A549 (cell line): ENCODE data around the gene WFDC5. TPM values are rescaled to one million over a fixed set of nuclear protein-coding genes. Genes with fewer than 3 reads are reported as not detected.

ENCODE experiments used
- ATAC-seq, 2 experiments: fragments of 200-7000 bp in 1 of 2; fragments of >200 bp in 1 of 2; cut with Nextera tagmentation in 1 of 2; cut with Tn5 transposase in 1 of 2; 3 replicates each; pipeline versions ENCODE4 v1.8.0 to v1.9.1; 2018 to 2020; ENCODE audit warnings: mild to moderate bottlenecking in 1 of 2, moderate library complexity in 1 of 2
- CTCF ChIA-PET: fragments of 300-600 bp; sonication (Branson Sonifier 250); formaldehyde crosslinking; extraction: SDS; loops from one replicate; lab custom pipeline; 2021; ENCODE audit warnings: antibody characterized with exemption, inconsistent platforms; lab: Yijun Ruan, JAX
- POLR2A ChIA-PET: fragments of 350-600 bp; formaldehyde crosslinking; extraction: SDS; loops from one replicate; lab custom pipeline; 2021; ENCODE audit warnings: antibody characterized with exemption, inconsistent platforms; lab: Yijun Ruan, JAX
- DNase-seq, 2 experiments: peaks; one replicate each; pipeline versions ENCODE4 v3.0.0 to v3.0.0-alpha.2; 2011 to 2016; ENCODE audit warnings: low read depth in 1 of 2, low spot score in 1 of 2
- FAIRE-seq: peaks from 2 replicates; lab custom pipeline; 2011; peaks lifted over from hg19 to GRCh38; lab: Jason Lieb, UNC
- H3K27ac ChIP-seq, 2 experiments: fragments of >200 bp; sonication (Bioruptor Twin); formaldehyde crosslinking; 3 replicates each; pipeline ENCODE4 v1.5.1; 2016 to 2017
- H3K4me1 ChIP-seq: fragments of >200 bp; sonication (Bioruptor Twin); formaldehyde crosslinking; 3 replicates; pipeline ENCODE4 v1.6.1; 2016
- H3K4me2 ChIP-seq: fragments of >200 bp; sonication (Bioruptor Twin); formaldehyde crosslinking; 3 replicates; pipeline ENCODE4 v1.6.1; 2016
- H3K4me3 ChIP-seq: fragments of >200 bp; sonication (Bioruptor Twin); formaldehyde crosslinking; 3 replicates; pipeline ENCODE4 v1.5.1; 2016
- H3K9me3 ChIP-seq: fragments of >200 bp; sonication (Bioruptor Twin); formaldehyde crosslinking; 3 replicates; pipeline ENCODE4 v1.6.1; 2016
- EP300 ChIP-seq, 2 experiments: fragments of >200 bp; sonication (Bioruptor Twin); formaldehyde crosslinking; IDR thresholded peaks; 2 replicates in 1 of 2; 3 replicates in 1 of 2; pipeline ENCODE4 v1.6.1; 2016 to 2017
- FOXS1 ChIP-seq: fragments of 250-450 bp; sonication (Bioruptor Pico); IDR thresholded peaks from 2 replicates; pipeline ENCODE4 v1.5.0; 2020; ENCODE audit warnings: mild to moderate bottlenecking, moderate library complexity
- HEYL ChIP-seq: fragments of 250-450 bp; sonication (Bioruptor Pico); IDR thresholded peaks from 2 replicates; pipeline ENCODE4 v1.8.0; 2021; ENCODE audit warnings: mild to moderate bottlenecking, moderate library complexity
- JUN ChIP-seq, 2 experiments: fragments of >200 bp; sonication (Bioruptor Twin); formaldehyde crosslinking; IDR thresholded peaks; 2 replicates in 1 of 2; 3 replicates in 1 of 2; pipeline ENCODE4 v1.6.1; 2016 to 2017
- KDM1A ChIP-seq: fragments of 200-600 bp; sonication (generic); IDR thresholded peaks from 2 replicates; pipeline ENCODE4 v1.6.1; 2016; ENCODE audit warnings: low read depth, mild to moderate bottlenecking
- PBX3 ChIP-seq: IDR thresholded peaks from 2 replicates; pipeline ENCODE4 v1.6.1; 2012
- PHF8 ChIP-seq: fragments of 200-600 bp; sonication (generic); IDR thresholded peaks from 2 replicates; pipeline ENCODE4 v1.6.1; 2016; ENCODE audit warnings: low read depth, mild to moderate bottlenecking, antibody characterized with exemption, moderate library complexity, borderline replicate concordance
- RAD21 ChIP-seq, 2 experiments: fragments of >200 bp in 1 of 2; sonication (Bioruptor Twin) in 1 of 2; formaldehyde crosslinking in 1 of 2; IDR thresholded peaks in 1 of 2; conservative IDR thresholded peaks in 1 of 2; 2 replicates in 1 of 2; 3 replicates in 1 of 2; pipeline ENCODE4 v1.6.1; 2012 to 2018; ENCODE audit warnings: inconsistent platforms in 1 of 2
- TP53 ChIP-seq: fragments of 250-450 bp; sonication (Bioruptor Pico); IDR thresholded peaks from 2 replicates; pipeline ENCODE4 v1.5.0; 2021; ENCODE audit warnings: mild to moderate bottlenecking, moderate library complexity
- ZFP36 ChIP-seq: fragments of 450-650 bp; IDR thresholded peaks from 2 replicates; pipeline ENCODE4 v1.6.1; 2014; ENCODE audit warnings: borderline replicate concordance; ENCODE audit not compliant: partially characterized antibody
- WGBS: methylation state at CpG from one replicate; pipeline ENCODE4 v1.1.6; 2017; ENCODE audit errors: missing lambda C conversion rate; 5-methylcytosine and 5-hydroxymethylcytosine counted together
- polyA plus RNA-seq, 4 experiments: library from polyadenylated mRNA; depleted of rRNA in 3 of 4; stranded (reverse); fragments of >200 nt; fragmentation: RNase III in 1 of 4; extraction: RNeasy Plus Mini Kit Qiagen cat#74134 plus additional on column Dnase treatment in 1 of 4; gene quantifications; 2 replicates in 3 of 4; 3 replicates in 1 of 4; pipeline ENCODE4 v1.2.3, GENCODE V29; 2011 to 2017
- TF ChIP-seq, protein P1 (sequence below): fragments of 450-650 bp; IDR thresholded peaks from 2 replicates; pipeline ENCODE4 v1.6.1; 2014; ENCODE audit warnings: antibody characterized with exemption
- TF ChIP-seq, protein P2 (sequence below): fragments of >200 bp; sonication (Bioruptor Twin); formaldehyde crosslinking; IDR thresholded peaks from 2 replicates; pipeline ENCODE4 v1.6.1; 2016

The WFDC5 gene
- polyA plus RNA-seq, 2 of the 4 experiments (the other 2 are of a cell fraction), result not detected

GRCh38 chr20:45095805-45096238 is 19.2 kb downstream of the WFDC5 start (continued):
- TF ChIP-seq RAD21 (conservative IDR thresholded peaks at IDR 0.05 in 1 of 2, IDR thresholded peaks at IDR 0.05 in 1 of 2), result peak; percentile 74 to 83

DNA sequence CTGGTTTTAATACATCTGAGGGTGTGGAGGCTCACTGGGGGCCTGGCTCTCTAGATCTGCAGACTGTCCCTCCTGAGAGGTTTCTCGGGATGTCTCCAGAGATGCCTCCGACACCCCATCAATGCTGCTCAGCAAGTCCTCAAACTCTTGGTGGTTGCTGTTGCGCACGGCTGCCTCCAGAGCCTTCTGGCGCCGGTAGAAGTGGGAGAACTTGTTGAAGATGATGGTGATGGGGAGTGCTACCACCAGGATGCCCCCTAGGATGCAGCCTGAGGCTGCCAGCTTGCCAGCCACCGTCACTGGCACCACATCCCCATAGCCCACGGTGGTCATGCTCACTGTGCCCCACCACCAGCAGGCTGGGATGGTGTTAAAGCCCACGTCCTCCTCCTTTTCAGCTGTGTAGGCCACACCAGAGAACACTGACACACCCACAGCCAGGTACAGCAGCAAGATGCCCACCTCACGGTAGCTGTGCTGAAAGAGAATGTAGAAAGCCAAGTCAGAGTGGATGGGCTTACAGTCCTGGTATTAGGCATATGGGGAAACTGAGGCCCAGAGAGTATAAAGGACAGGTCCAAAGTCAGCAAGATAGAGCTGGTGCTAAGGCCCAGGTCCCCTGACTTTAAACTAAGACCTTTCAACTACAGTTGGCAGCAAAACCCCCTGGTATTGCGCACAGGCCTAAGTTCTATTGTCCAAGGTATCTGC is 20.0 kb downstream of the WFDC5 start:
- Histone ChIP-seq H3K4me2 (no peak overlapping the region), H3K4me1 (no peaks in the 10 kb centered on the region), H3K27ac (no peak overlapping the region), H3K9me3 (no peaks in the 10 kb centered on the region), H3K4me3 (no peak overlapping the region)
- WGBS, result 76% methylated on average over 7 of the region's 11 CpGs
- no peak for FAIRE-seq
- no peak for DNase-seq
- CTCF ChIA-PET, result interaction anchor here (0.9 to 8.8 kb wide), 37 partner anchors 8 to 676 kb away, joined by 3 to 197 read pairs (median 7); partner anchors contain the start of genes SEMG1, SLPI and WFDC5
- ATAC-seq, result peak in 1 of 2 experiments; percentile 14; a peak in 2 of 6 replicates
- no peak for TF ChIP-seq PBX3
- TF ChIP-seq, protein P1, sequence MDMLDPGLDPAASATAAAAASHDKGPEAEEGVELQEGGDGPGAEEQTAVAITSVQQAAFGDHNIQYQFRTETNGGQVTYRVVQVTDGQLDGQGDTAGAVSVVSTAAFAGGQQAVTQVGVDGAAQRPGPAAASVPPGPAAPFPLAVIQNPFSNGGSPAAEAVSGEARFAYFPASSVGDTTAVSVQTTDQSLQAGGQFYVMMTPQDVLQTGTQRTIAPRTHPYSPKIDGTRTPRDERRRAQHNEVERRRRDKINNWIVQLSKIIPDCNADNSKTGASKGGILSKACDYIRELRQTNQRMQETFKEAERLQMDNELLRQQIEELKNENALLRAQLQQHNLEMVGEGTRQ, result no peak
- TF ChIP-seq, all 56 proteins: peak for 0
- POLR2A ChIA-PET, result interaction anchor here (0.7 to 1.8 kb wide), 2 partner anchors 51 to 198 kb away, joined by 3 to 5 read pairs; no protein-coding TSS in a partner anchor

- H3K27ac ChIP-seq, result no peak overlapping the region
- FAIRE-seq, result no peak
- TF ChIP-seq JUN (IDR thresholded peaks at IDR 0.05) (no peak), FOXS1 (no peak), HEYL (no peak), ZFP36 (no peak), KDM1A (no peak), PHF8 (no peak)
- no peak overlapping the region for H3K4me3 ChIP-seq
- ChIA-PET CTCF (interaction anchor here (0.5 to 8.8 kb wide), 12 partner anchors 11 to 347 kb away, joined by 3 to 197 read pairs (median 25); partner anchors contain the start of gene WFDC5), POLR2A (no interaction called here)
- 87% methylated on average over 2 of the region's 2 CpGs for WGBS
- H3K4me1 ChIP-seq, result no peaks in the 10 kb centered on the region
- DNase-seq, result no peak
- ATAC-seq, result no peak
- no peaks in the 10 kb centered on the region for H3K9me3 ChIP-seq
- no peak overlapping the region for H3K4me2 ChIP-seq
These were observed 20.8 kb downstream of the WFDC5 start for GRCh38 chr20:45094201-45094600.

DNA sequence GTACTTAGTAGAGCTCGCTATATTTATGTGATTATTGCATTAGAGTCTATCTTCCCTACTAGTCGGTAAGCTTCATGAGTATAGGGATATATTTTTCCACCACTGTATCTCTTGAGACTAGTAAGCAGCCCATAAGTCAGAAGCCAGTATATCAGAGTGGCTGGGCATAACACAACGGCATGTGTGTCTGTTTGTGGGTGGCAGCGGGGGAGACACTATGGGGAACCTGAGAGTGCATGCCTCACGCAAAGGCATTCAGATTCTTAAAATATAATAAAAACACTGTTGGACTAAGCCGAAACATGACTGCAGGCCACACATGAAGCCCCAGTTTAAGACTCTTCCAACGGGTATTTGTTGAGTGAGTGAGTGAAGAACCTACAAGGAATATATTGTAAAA is 22.1 kb downstream of the WFDC5 start:
- H3K4me3 ChIP-seq, result no peak overlapping the region
- ChIA-PET POLR2A (no interaction called here), CTCF (interaction anchor here (1.4 to 8.8 kb wide), 8 partner anchors 10 to 200 kb away, joined by 3 to 197 read pairs (median 66); partner anchors contain the start of gene WFDC5)
- no peaks in the 10 kb centered on the region for H3K4me1 ChIP-seq
- whole genome bisulfite sequencing, result 91% methylated on average over 7 of the region's 7 CpGs
- no peaks in the 10 kb centered on the region for H3K9me3 ChIP-seq
- no peak for FAIRE-seq
- TF ChIP-seq TP53 (CRISPR knock-in tag), result no peak
- TF ChIP-seq, protein P2, sequence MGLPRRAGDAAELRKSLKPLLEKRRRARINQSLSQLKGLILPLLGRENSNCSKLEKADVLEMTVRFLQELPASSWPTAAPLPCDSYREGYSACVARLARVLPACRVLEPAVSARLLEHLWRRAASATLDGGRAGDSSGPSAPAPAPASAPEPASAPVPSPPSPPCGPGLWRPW, result no peak
- DNase-seq, result no peak
- ATAC-seq, result no peak
- H3K27ac ChIP-seq, result no peak overlapping the region
- no peak overlapping the region for H3K4me2 ChIP-seq

DNA sequence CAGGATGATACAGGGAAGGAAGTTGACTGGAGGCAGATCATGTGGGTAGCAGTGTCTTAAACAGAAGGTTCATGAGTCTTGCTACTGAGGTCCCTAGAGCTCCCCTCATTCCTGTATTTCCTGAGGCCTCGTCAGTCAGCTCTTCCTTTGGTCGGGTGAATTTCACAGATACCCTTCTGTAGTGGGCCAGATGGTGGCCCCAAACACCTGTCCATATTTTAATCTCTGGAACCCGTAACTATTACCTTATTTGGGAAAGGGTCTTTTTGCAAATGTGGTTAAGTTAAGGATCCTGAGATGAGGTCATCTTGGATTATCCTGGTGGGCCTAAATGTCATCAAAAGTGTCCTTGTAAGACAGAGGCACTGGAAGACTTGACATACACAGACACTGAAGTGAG is 23.6 kb downstream of the WFDC5 start:
- no peak for DNase-seq
- Histone ChIP-seq H3K4me3 (no peak overlapping the region), H3K4me1 (no peaks in the 10 kb centered on the region), H3K9me3 (no peaks in the 10 kb centered on the region), H3K27ac (no peak overlapping the region), H3K4me2 (no peak overlapping the region)
- no peak for FAIRE-seq
- ChIA-PET POLR2A (no interaction called here), CTCF (interaction anchor here (0.6 to 8.8 kb wide), 4 partner anchors 19 to 202 kb away, joined by 3 to 197 read pairs (median 129); partner anchors contain the start of gene WFDC5)
- ATAC-seq, result no peak
- no peak for TF ChIP-seq EP300 (IDR thresholded peaks at IDR 0.05)
- WGBS, result 84% methylated on average over 3 of the region's 3 CpGs
